Keratinocyte (primary cell): ENCODE measurements around the gene MAP4K3. TPM values are rescaled to one million over a fixed set of nuclear protein-coding genes. Genes with fewer than 3 reads are reported as not detected.

Experiments used
- DNase-seq: peaks from one replicate; pipeline ENCODE4 v3.0.0-alpha.2; 2011; ENCODE audit warnings: low read depth, missing footprints, low spot score
- FAIRE-seq: peaks from 2 replicates; lab custom pipeline; 2011; peaks lifted over from hg19 to GRCh38; lab: Jason Lieb, UNC
- H2AFZ ChIP-seq: 2 replicates; pipeline ENCODE4 v1.6.0; 2012; ENCODE audit warnings: low read length, control low read depth, inconsistent platforms; ENCODE audit not compliant: control insufficient read depth
- H3K27ac ChIP-seq: 2 replicates; pipeline ENCODE4 v1.5.1; 2011; ENCODE audit warnings: low read length; ENCODE audit not compliant: control insufficient read depth, insufficient read depth
- H3K27me3 ChIP-seq: 3 replicates; pipeline ENCODE4 v1.6.0; 2011; ENCODE audit warnings: low read length; ENCODE audit not compliant: control insufficient read depth, insufficient read depth; ENCODE audit errors: extremely low read depth
- H3K36me3 ChIP-seq, 2 experiments: 2 replicates in 1 of 2; 3 replicates in 1 of 2; pipeline ENCODE4 v1.5.1; 2011; ENCODE audit warnings: low read length in 2 of 2, mild to moderate bottlenecking in 1 of 2; ENCODE audit not compliant: control insufficient read depth in 2 of 2, insufficient read depth in 2 of 2; ENCODE audit errors: extremely low read depth in 1 of 2
- H3K4me1 ChIP-seq: 3 replicates; pipeline ENCODE4 v1.5.1; 2011; ENCODE audit warnings: low read length; ENCODE audit not compliant: control insufficient read depth, insufficient read depth; ENCODE audit errors: extremely low read depth
- H3K4me2 ChIP-seq: 3 replicates; pipeline ENCODE4 v1.6.0; 2011; ENCODE audit warnings: low read depth, low read length; ENCODE audit not compliant: control insufficient read depth, insufficient read depth; ENCODE audit errors: extremely low read depth
- H3K4me3 ChIP-seq, 3 experiments: fragments of 200-600 bp in 1 of 3; sonication (generic) in 1 of 3; 2 replicates in 2 of 3; 3 replicates in 1 of 3; pipeline ENCODE4 v1.5.1; 2011 to 2016; ENCODE audit warnings: low read length in 3 of 3, mild to moderate bottlenecking in 3 of 3, control low read depth in 2 of 3, inconsistent platforms in 1 of 3, low read depth in 1 of 3, mixed read lengths in 1 of 3, mixed run types in 1 of 3, moderate library complexity in 1 of 3; ENCODE audit not compliant: control insufficient read depth in 2 of 3, insufficient read depth in 2 of 3; ENCODE audit errors: extremely low read depth in 1 of 3
- H3K79me2 ChIP-seq: 2 replicates; pipeline ENCODE4 v1.6.0; 2012; ENCODE audit warnings: low read length; ENCODE audit not compliant: control insufficient read depth, insufficient read depth
- H3K9ac ChIP-seq: 3 replicates; pipeline ENCODE4 v1.6.0; 2011; ENCODE audit warnings: low read length; ENCODE audit not compliant: control insufficient read depth, insufficient read depth; ENCODE audit errors: extremely low read depth
- H3K9me1 ChIP-seq: 3 replicates; pipeline ENCODE4 v1.6.0; 2011; ENCODE audit warnings: low read length; ENCODE audit not compliant: control insufficient read depth, insufficient read depth; ENCODE audit errors: extremely low read depth
- H3K9me3 ChIP-seq: 2 replicates; pipeline ENCODE4 v1.5.1; 2012; ENCODE audit warnings: low read depth, low read length; ENCODE audit not compliant: control insufficient read depth
- H4K20me1 ChIP-seq: 3 replicates; pipeline ENCODE4 v1.6.0; 2011; ENCODE audit warnings: low read length; ENCODE audit not compliant: control insufficient read depth, insufficient read depth; ENCODE audit errors: extremely low read depth
- EZH2 ChIP-seq: IDR thresholded peaks from one replicate; pipeline ENCODE4 v1.6.1; 2012; ENCODE audit warnings: inconsistent platforms, mild to moderate bottlenecking, low read length, moderate library complexity
- dilution Hi-C: fragments of 300-500 bp; cut with MboI; formaldehyde crosslinking; loops from one replicate; pipeline ENCODE4 v1.7.0; 2020; ENCODE audit warnings: low sequenced_read_pairs; ENCODE audit not compliant: extremely low pct_ligation_motif_present
- polyA plus RNA-seq, 5 experiments: library from polyadenylated mRNA; depleted of rRNA in 3 of 5; stranded (reverse) in 3 of 5; stranded (forward) in 1 of 5; unstranded in 1 of 5; fragments of >200 nt; gene quantifications; 1 replicate in 1 of 5; 2 replicates in 3 of 5; 3 replicates in 1 of 5; pipeline versions ENCODE4 v1.2.1 to v1.2.3, GENCODE V29; 2011 to 2012; ENCODE audit warnings: missing spikeins in 2 of 5, low read depth in 1 of 5, low replicate concordance in 1 of 5
- TF ChIP-seq, protein P1 (sequence below), 3 experiments: IDR thresholded peaks in 1 of 3; conservative IDR thresholded peaks in 1 of 3; optimal IDR thresholded peaks in 1 of 3; 2 replicates in 2 of 3; 3 replicates in 1 of 3; pipeline versions ENCODE3 to v1.5.1; 2011; ENCODE audit warnings: low read length in 3 of 3, mild to moderate bottlenecking in 3 of 3, moderate library complexity in 2 of 3, control low read depth in 1 of 3, inconsistent platforms in 1 of 3; ENCODE audit not compliant: insufficient read depth in 2 of 3; ENCODE audit errors: extremely low read depth in 1 of 3

Gene MAP4K3
- polyA plus RNA-seq, 1 donor (not counting 4 experiments of a cell fraction or from before 2014, with no cell fraction given): 19.4 TPM

DNA sequence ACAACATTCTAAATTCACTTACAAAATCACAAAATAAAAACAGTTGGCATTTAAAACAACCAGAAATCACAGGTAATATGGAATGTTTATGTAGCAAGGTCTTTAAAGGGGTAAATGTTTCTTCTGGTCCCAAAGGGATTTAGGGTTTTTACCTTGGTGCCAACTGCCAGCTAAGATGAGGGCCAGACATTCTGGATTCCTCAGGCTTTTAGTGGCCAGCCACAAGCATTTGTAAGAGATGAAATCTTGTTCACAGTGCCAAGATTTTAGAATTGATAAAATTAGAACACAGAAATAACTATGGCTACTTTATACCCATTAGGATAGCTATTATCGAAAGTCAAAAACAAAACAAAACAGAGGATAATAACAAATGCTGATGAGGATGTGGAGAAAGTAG, 132.9 kb downstream of the MAP4K3 start:
- H3K4me1 ChIP-seq: no peaks in the 10 kb centered on the region
- FAIRE-seq: no peak
- no peak for TF ChIP-seq EZH2
- TF ChIP-seq, protein P1, sequence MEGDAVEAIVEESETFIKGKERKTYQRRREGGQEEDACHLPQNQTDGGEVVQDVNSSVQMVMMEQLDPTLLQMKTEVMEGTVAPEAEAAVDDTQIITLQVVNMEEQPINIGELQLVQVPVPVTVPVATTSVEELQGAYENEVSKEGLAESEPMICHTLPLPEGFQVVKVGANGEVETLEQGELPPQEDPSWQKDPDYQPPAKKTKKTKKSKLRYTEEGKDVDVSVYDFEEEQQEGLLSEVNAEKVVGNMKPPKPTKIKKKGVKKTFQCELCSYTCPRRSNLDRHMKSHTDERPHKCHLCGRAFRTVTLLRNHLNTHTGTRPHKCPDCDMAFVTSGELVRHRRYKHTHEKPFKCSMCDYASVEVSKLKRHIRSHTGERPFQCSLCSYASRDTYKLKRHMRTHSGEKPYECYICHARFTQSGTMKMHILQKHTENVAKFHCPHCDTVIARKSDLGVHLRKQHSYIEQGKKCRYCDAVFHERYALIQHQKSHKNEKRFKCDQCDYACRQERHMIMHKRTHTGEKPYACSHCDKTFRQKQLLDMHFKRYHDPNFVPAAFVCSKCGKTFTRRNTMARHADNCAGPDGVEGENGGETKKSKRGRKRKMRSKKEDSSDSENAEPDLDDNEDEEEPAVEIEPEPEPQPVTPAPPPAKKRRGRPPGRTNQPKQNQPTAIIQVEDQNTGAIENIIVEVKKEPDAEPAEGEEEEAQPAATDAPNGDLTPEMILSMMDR (optimal IDR thresholded peaks at IDR 0.05 in 1 of 3, IDR thresholded peaks at IDR 0.05 in 1 of 3, conservative IDR thresholded peaks at IDR 0.05 in 1 of 3; ENCODE audit: extremely low read depth in 1 of 3, insufficient read depth in 2 of 3, low read length in 3 of 3): no peak
- no peak overlapping the region for H2AFZ ChIP-seq
- H3K79me2 ChIP-seq: no peaks in the 10 kb centered on the region
- DNase-seq: no peak
- no peak overlapping the region for H3K9ac ChIP-seq
- H3K36me3 ChIP-seq: no peaks in the 10 kb centered on the region
- no peaks in the 10 kb centered on the region for H3K9me3 ChIP-seq
- H3K9me1 ChIP-seq: no peaks in the 10 kb centered on the region
- H3K27ac ChIP-seq: no peak overlapping the region
- dilution Hi-C loops: no loop called here
- H3K4me3 ChIP-seq: no peak overlapping the region
- no peaks in the 10 kb centered on the region for H3K27me3 ChIP-seq
- no peak overlapping the region for H3K4me2 ChIP-seq
- H4K20me1 ChIP-seq: no peaks in the 10 kb centered on the region

DNA sequence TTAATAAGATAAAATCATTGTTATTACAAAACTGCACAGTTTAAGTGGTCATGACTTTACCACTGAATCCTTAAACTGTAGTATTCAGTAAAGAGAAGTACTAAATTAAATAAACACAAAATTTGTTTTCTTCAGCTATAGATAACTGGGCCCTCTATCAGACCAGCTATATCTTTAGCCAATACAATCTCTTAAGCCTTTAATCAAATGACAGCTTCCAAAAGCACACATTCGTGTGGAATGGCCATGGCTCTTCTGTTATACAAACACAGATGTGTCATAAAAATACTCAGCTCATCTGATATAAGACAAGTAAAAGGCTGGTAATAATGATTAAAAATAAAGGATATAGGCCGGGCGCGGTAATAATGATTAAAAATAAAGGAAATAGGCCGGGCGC, 135.7 kb downstream of the MAP4K3 start:
- TF ChIP-seq, protein P1 (optimal IDR thresholded peaks at IDR 0.05 in 1 of 3, IDR thresholded peaks at IDR 0.05 in 1 of 3, conservative IDR thresholded peaks at IDR 0.05 in 1 of 3; ENCODE audit: extremely low read depth in 1 of 3, insufficient read depth in 2 of 3, low read length in 3 of 3): no peak
- TF ChIP-seq EZH2: no peak
- no peaks in the 10 kb centered on the region for H3K9me3 ChIP-seq
- dilution Hi-C loops: no loop called here
- H3K9ac ChIP-seq: no peak overlapping the region
- no peak overlapping the region for H3K27ac ChIP-seq
- H3K4me2 ChIP-seq: no peak overlapping the region
- no peak overlapping the region for H3K4me3 ChIP-seq
- H3K79me2 ChIP-seq: no peaks in the 10 kb centered on the region
- no peak overlapping the region for H2AFZ ChIP-seq
- no peaks in the 10 kb centered on the region for H3K36me3 ChIP-seq
- H3K4me1 ChIP-seq: no peaks in the 10 kb centered on the region
- no peaks in the 10 kb centered on the region for H3K9me1 ChIP-seq
- no peak for FAIRE-seq
- DNase-seq: no peak
- no peaks in the 10 kb centered on the region for H4K20me1 ChIP-seq
- no peaks in the 10 kb centered on the region for H3K27me3 ChIP-seq
